GM12875 (cell line): ENCODE data around the gene PGBD5.
"Not testable (repeated sequence)": the region's sequence is repeated elsewhere in the genome, so short reads cannot be mapped to it uniquely, and the experiment has no call there.

ENCODE experiments used
- H3K4me3 ChIP-seq: one replicate; pipeline ENCODE4 v1.5.1; 2011; ENCODE audit warnings: low read depth, low read length, control low read depth
- CTCF ChIP-seq: IDR thresholded peaks from 2 replicates; pipeline ENCODE4 v1.5.1; 2011; ENCODE audit warnings: low read depth, mild to moderate bottlenecking, control low read depth, inconsistent platforms, low read length, moderate library complexity, borderline replicate concordance; ENCODE audit not compliant: insufficient read depth

PGBD5 gene

DNA sequence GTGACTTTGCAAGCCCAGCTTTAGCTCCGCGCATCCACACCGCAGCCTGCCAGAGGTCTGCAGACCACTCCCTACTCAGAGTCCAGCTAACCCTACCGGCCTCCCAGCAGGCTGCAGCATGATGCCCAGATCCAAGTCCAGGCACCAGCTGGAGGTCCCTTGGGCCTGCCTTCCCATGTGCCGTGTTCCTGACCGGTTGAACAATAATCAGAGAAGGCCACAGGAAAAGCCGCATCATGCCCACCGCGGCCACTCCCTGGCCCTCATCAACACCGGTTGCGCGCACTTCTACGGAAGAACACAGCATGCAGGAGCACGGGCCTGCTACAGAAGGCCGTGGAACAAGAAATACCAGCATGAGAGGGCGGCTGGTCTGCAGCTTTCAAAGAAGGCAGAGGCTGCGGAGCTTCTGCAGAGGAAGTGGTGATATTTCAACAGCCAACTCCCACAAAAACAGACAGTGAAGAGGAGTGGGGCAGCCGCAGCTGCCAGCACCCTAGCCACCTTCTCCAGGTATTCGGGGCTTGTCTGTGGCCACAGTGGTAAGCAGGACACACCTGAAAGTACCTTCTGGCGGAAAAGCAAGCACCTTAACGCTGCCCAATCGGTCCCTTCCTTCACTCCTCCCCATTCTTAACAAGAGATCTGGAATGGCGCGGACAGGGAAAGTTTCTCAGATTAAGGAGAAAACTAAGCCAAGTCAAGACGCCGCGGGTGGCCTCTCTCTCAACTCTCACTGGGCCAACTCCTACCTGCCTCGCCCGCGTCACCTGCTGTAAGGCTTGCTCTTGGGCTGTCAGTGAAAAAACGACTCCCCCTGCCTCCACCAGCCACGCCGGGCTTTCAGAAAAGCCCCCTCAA is 1.5 kb downstream of the PGBD5 start:
- TF ChIP-seq CTCF: no peak
- no peak overlapping the region for H3K4me3 ChIP-seq

GRCh38 chr1:230423951-230424350 is 2.2 kb downstream of the PGBD5 start:
- TF ChIP-seq CTCF: no peak
- no peak overlapping the region for H3K4me3 ChIP-seq

GRCh38 chr1:230423261-230423660 is 2.9 kb downstream of the PGBD5 start:
- no peak overlapping the region for H3K4me3 ChIP-seq
- no peak for TF ChIP-seq CTCF

DNA sequence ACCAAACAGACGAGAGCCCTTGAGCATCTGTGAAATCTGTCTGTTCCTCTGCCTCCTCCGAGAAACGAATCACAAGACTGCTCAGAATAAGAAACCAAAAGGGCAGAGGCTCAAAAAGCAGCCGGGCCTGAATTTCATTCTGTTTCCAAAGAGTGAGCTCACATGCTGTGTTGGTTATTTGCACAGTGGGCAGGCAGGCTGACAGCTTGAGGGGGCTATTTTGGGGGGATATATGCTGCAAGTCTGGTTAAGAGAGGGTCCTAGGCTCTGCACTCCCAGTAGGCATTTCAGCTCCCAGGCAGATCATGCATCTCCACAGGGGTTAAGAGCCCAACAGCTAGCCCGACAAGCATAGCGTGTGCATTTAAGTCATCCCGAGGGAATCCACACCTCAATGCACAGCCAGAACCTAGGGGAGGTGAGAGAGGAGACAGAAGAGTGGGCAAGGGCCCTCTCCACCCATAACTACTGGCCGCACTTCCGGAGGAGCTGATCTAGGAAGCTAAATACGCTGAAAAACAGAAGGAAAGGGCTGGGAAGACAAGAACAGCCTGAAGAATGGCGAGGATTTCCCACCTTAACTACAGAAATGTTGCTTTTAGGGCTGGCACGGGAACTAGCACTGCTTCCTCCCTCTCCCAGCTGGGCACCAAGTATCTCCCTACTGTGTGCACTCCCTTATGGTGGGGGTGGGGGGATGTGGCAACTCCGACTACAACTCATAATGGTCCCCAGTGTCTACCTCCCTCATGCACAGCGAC is 3.7 kb downstream of the PGBD5 start:
- TF ChIP-seq CTCF: no peak
- no peak overlapping the region for H3K4me3 ChIP-seq

GRCh38 chr1:230421481-230421880 is 4.7 kb downstream of the PGBD5 start:
- no peak for TF ChIP-seq CTCF
- H3K4me3 ChIP-seq: no peak overlapping the region

GRCh38 chr1:230420372-230420771 is 5.8 kb downstream of the PGBD5 start:
- not testable (repeated sequence) for H3K4me3 ChIP-seq

GRCh38 chr1:230416430-230416829 is 9.7 kb downstream of the PGBD5 start:
- no peak overlapping the region for H3K4me3 ChIP-seq
- TF ChIP-seq CTCF: no peak
